Spinal cord (tissue), 10 donors: Measurements from ENCODE around the gene MARS1. TPM values are rescaled to one million over a fixed set of nuclear protein-coding genes. Genes with fewer than 3 reads are reported as not detected.

Experiments used
- DNase-seq, 6 donors: peaks; one replicate each; pipeline versions ENCODE4 v3.0.0 to v3.0.0-alpha.2; 2013 to 2015; ENCODE audit warnings: low spot score in 6 of 6, low read depth in 4 of 6
- H3K27ac ChIP-seq: one replicate; pipeline ENCODE4 v1.5.1; 2013; ENCODE audit warnings: low read depth, low read length, control low read depth
- H3K27me3 ChIP-seq: one replicate; pipeline ENCODE4 v1.6.1; 2013; ENCODE audit warnings: low read length; ENCODE audit not compliant: control insufficient read depth, insufficient read depth
- H3K36me3 ChIP-seq: one replicate; pipeline ENCODE4 v1.6.1; 2013; ENCODE audit warnings: low read length; ENCODE audit not compliant: control insufficient read depth, insufficient read depth
- H3K4me1 ChIP-seq: one replicate; pipeline ENCODE4 v1.6.1; 2013; ENCODE audit warnings: low read length; ENCODE audit not compliant: control insufficient read depth, insufficient read depth
- H3K4me3 ChIP-seq: one replicate; pipeline ENCODE4 v1.5.1; 2013; ENCODE audit warnings: low read depth, low read length, control low read depth
- H3K9me3 ChIP-seq: one replicate; pipeline ENCODE4 v1.6.1; 2013; ENCODE audit warnings: low read length; ENCODE audit not compliant: control insufficient read depth, insufficient read depth
- WGBS: methylation state at CpG from one replicate; pipeline ENCODE4 v1.1.5; 2013; ENCODE audit warnings: missing lambda C conversion rate; ENCODE audit not compliant: insufficient coverage; 5-methylcytosine and 5-hydroxymethylcytosine counted together
- polyA plus RNA-seq, 2 donors: library from polyadenylated mRNA; unstranded; fragments of 120-200 nt; gene quantifications; one replicate each; pipeline ENCODE4 v1.2.1, GENCODE V29; 2013; ENCODE audit not compliant: insufficient read length in 2 of 2
- total RNA-seq, 2 donors: library from RNA; depleted of rRNA in 1 of 2; stranded (reverse); fragments of 120-200 nt in 1 of 2; fragments of >200 nt in 1 of 2; gene quantifications; one replicate each; pipeline versions ENCODE4 v1.2.3 to v1.2.4, GENCODE V29; 2013 to 2014
- donor health status: healthy.

MARS1 gene
- total and polyA plus RNA-seq, 4 donors, result 68.6 to 203 (median 143) TPM

- DNase-seq, result no peak
- peaks cover 7% of the 10 kb centered on the region for H3K36me3 ChIP-seq
- H3K27me3 ChIP-seq, result peaks cover 38% of the 10 kb centered on the region
- 90% methylated on average over 2 of the region's 4 CpGs for WGBS
- no peak overlapping the region for H3K27ac ChIP-seq
- H3K4me1 ChIP-seq, result peaks cover 15% of the 10 kb centered on the region
- no peak overlapping the region for H3K4me3 ChIP-seq
- no peaks in the 10 kb centered on the region for H3K9me3 ChIP-seq
Observed at GRCh38 chr12:57470970-57471656, 16.8 kb upstream of the MARS1 start.

- no peak overlapping the region for H3K4me3 ChIP-seq
- peaks cover 43% of the 10 kb centered on the region for H3K27me3 ChIP-seq
- H3K36me3 ChIP-seq, result peaks cover 7% of the 10 kb centered on the region
- whole genome bisulfite sequencing, result 89% methylated on average over 3 of the region's 3 CpGs
- no peak overlapping the region for H3K27ac ChIP-seq
- peaks cover 21% of the 10 kb centered on the region for H3K4me1 ChIP-seq
- DNase-seq, result no peak
- no peaks in the 10 kb centered on the region for H3K9me3 ChIP-seq
Observed at GRCh38 chr12:57471661-57472060, 16.2 kb upstream of the MARS1 start.

- Histone ChIP-seq H3K27me3 (peaks cover 50% of the 10 kb centered on the region), H3K36me3 (peaks cover 7% of the 10 kb centered on the region), H3K4me1 (peaks cover 21% of the 10 kb centered on the region), H3K27ac (no peak overlapping the region), H3K4me3 (no peak overlapping the region), H3K9me3 (no peaks in the 10 kb centered on the region)
- 80% methylated on average over 1 of the region's 3 CpGs for WGBS
- no peak for DNase-seq
Observed at GRCh38 chr12:57472391-57472790, 15.5 kb upstream of the MARS1 start.

GRCh38 chr12:57473392-57473791 is 14.5 kb upstream of the MARS1 start:
- WGBS, result 71% methylated on average over 1 of the region's 3 CpGs
- DNase-seq, result no peak
- Histone ChIP-seq H3K4me3 (no peak overlapping the region), H3K36me3 (peaks cover 7% of the 10 kb centered on the region), H3K4me1 (peaks cover 21% of the 10 kb centered on the region), H3K27ac (no peak overlapping the region), H3K9me3 (no peaks in the 10 kb centered on the region), H3K27me3 (peaks cover 58% of the 10 kb centered on the region)

- Histone ChIP-seq H3K27me3 (peaks cover 63% of the 10 kb centered on the region), H3K9me3 (no peaks in the 10 kb centered on the region), H3K36me3 (peaks cover 7% of the 10 kb centered on the region), H3K27ac (no peak overlapping the region), H3K4me1 (peaks cover 21% of the 10 kb centered on the region), H3K4me3 (no peak overlapping the region)
- no peak for DNase-seq
- WGBS, result no CpG with 5 or more reads among the region's 5 CpGs
Observed at GRCh38 chr12:57473886-57474285, 14.0 kb upstream of the MARS1 start.

GRCh38 chr12:57474430-57474829 is 13.4 kb upstream of the MARS1 start:
- DNase-seq, result no peak
- Histone ChIP-seq H3K4me1 (peaks cover 21% of the 10 kb centered on the region), H3K27me3 (peaks cover 67% of the 10 kb centered on the region), H3K9me3 (no peaks in the 10 kb centered on the region), H3K4me3 (no peak overlapping the region), H3K36me3 (peaks cover 7% of the 10 kb centered on the region), H3K27ac (no peak overlapping the region)
- WGBS, result 85% methylated on average over 5 of the region's 8 CpGs

GRCh38 chr12:57474862-57475261 is 13.0 kb upstream of the MARS1 start:
- Histone ChIP-seq H3K27me3 (peaks cover 71% of the 10 kb centered on the region), H3K4me3 (no peak overlapping the region), H3K9me3 (no peaks in the 10 kb centered on the region), H3K4me1 (peaks cover 21% of the 10 kb centered on the region), H3K36me3 (peaks cover 7% of the 10 kb centered on the region), H3K27ac (no peak overlapping the region)
- WGBS, result 43% methylated on average over 6 of the region's 7 CpGs
- DNase-seq, result no peak

- 1% methylated on average over 83 of the region's 84 CpGs for WGBS
- peak in 2 of 6 donors; percentile 24 to 36 for DNase-seq
- Histone ChIP-seq H3K36me3 (peaks cover 3% of the 10 kb centered on the region), H3K9me3 (no peaks in the 10 kb centered on the region), H3K4me1 (peaks cover 21% of the 10 kb centered on the region), H3K27ac (no peak overlapping the region), H3K4me3 (peak overlapping the region; percentile 21), H3K27me3 (peaks cover 76% of the 10 kb centered on the region)
Observed at GRCh38 chr12:57475271-57476161, 12.4 kb upstream of the MARS1 start.

GRCh38 chr12:57476162-57476992 is 11.5 kb upstream of the MARS1 start:
- H3K36me3 ChIP-seq, result no peaks in the 10 kb centered on the region
- H3K4me1 ChIP-seq, result peaks cover 21% of the 10 kb centered on the region
- H3K27ac ChIP-seq, result no peak overlapping the region
- peaks cover 76% of the 10 kb centered on the region for H3K27me3 ChIP-seq
- no peak overlapping the region for H3K4me3 ChIP-seq
- no peak for DNase-seq
- WGBS, result 38% methylated on average over 11 of the region's 29 CpGs
- no peaks in the 10 kb centered on the region for H3K9me3 ChIP-seq
